Cardiac muscle cell (in vitro differentiated cells and primary cell): ENCODE data around the gene PC. TPM values are rescaled to one million over a fixed set of nuclear protein-coding genes. Genes with fewer than 3 reads are reported as not detected.

Experiments used
- DNase-seq, 2 donors: peaks; one replicate each; pipeline versions ENCODE4 v3.0.0 to v3.0.0-alpha.2; 2010 to 2017; ENCODE audit warnings: low read depth in 1 of 2, low spot score in 1 of 2
- H3K27ac ChIP-seq: fragments of 200-600 bp; sonication (generic); 2 replicates; pipeline ENCODE4 v1.5.1; 2016
- H3K27me3 ChIP-seq: fragments of 200-600 bp; sonication (generic); 2 replicates; pipeline ENCODE4 v1.6.0; 2016; ENCODE audit warnings: control low read depth
- H3K36me3 ChIP-seq: fragments of 200-600 bp; sonication (generic); 2 replicates; pipeline ENCODE4 v1.5.1; 2016; ENCODE audit warnings: control low read depth
- H3K4me1 ChIP-seq: fragments of 200-600 bp; sonication (generic); 2 replicates; pipeline ENCODE4 v1.8.1; 2017; ENCODE audit warnings: low read depth, mild to moderate bottlenecking, mixed run types
- H3K4me3 ChIP-seq: fragments of 200-600 bp; sonication (generic); 2 replicates; pipeline ENCODE4 v1.5.1; 2016; ENCODE audit warnings: mild to moderate bottlenecking
- H3K9me3 ChIP-seq: fragments of 200-600 bp; sonication (generic); 2 replicates; pipeline ENCODE4 v1.5.1; 2017; ENCODE audit warnings: low read depth, mild to moderate bottlenecking, control low read depth
- CTCF ChIP-seq: IDR thresholded peaks from 2 replicates; pipeline ENCODE4 v1.5.1; 2012; ENCODE audit warnings: low read depth, mild to moderate bottlenecking, low read length
- polyA plus RNA-seq: library from polyadenylated mRNA; unstranded; fragments of >200 nt; fragmentation: Nextera tagmentation; extraction: Ambion mirVana; gene quantifications from 2 replicates; pipeline ENCODE4 v1.2.1, GENCODE V29; 2016
- total RNA-seq: library from RNA; depleted of rRNA; stranded (reverse); fragments of >200 nt; gene quantifications from 2 replicates; pipeline ENCODE4 v1.2.3, GENCODE V29; 2016

The PC gene
- total and polyA plus RNA-seq, 2 experiments from 2014 or later = 20.5 to 30.7 TPM

DNA sequence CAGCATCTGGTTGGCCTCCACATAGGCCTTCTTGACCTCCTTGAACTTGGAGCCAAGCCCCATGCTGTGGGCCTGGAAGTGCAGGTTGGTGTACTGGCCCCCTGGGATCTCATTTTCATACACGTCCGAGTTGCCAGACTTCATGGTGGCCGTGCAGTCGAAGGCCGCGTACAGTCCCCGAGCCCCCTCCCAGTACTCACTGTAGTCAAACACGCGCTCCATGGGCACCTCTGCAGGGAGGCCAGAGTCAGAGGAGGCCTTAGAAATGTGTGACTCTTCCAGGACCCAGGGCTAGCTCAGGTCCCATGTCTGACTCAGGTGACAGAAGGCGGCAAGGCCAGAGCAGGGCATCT lies 108.0 kb downstream of the PC start:
- H3K27me3 ChIP-seq = no peaks in the 10 kb centered on the region
- H3K27ac ChIP-seq = no peak overlapping the region
- H3K4me3 ChIP-seq = no peak overlapping the region
- peaks cover under 1% of the 10 kb centered on the region for H3K4me1 ChIP-seq
- no peak for TF ChIP-seq CTCF
- peaks cover 4% of the 10 kb centered on the region for H3K36me3 ChIP-seq
- H3K9me3 ChIP-seq = no peaks in the 10 kb centered on the region
- DNase-seq = no peak

DNA sequence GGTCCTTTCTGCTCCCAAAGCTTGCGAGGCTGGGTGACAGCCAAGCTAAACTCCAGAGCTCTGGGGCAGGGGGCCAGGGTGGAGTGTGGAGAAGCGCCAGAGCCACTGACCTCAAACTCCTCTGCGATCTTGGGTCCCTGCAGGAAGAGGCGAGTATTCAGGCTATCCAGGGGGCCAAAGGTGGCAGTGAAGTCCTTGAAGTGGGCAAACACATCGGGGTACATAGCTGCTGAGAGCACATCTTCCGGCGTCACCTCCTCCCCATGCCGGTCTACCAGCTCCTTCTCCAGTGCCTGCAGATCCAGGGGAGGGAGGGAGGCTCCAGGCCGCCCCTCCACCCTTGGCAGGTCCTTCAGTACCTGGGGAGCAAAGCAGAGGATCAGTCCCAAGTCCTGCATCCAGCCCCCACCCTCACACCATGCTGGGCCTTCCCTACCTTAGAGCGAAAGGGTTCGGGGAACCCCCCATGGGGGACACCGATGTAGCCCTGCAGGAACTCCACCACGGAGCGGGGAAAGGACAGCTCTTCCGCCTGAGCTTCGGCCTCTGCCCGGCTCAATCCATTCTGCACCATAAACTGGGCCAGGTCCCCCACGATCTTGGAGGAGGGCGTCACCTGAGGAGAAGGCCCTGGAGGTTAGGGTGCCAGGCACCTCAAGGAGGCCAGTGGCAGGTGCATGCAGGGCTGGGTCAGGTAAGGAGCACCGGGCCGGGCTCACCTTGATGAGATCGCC lies 108.5 kb downstream of the PC start:
- TF ChIP-seq CTCF = no peak
- Histone ChIP-seq H3K4me3 (no peak overlapping the region), H3K9me3 (no peaks in the 10 kb centered on the region), H3K4me1 (no peaks in the 10 kb centered on the region), H3K27ac (no peak overlapping the region), H3K36me3 (peaks cover 5% of the 10 kb centered on the region), H3K27me3 (no peaks in the 10 kb centered on the region)
- DNase-seq = no peak

DNA sequence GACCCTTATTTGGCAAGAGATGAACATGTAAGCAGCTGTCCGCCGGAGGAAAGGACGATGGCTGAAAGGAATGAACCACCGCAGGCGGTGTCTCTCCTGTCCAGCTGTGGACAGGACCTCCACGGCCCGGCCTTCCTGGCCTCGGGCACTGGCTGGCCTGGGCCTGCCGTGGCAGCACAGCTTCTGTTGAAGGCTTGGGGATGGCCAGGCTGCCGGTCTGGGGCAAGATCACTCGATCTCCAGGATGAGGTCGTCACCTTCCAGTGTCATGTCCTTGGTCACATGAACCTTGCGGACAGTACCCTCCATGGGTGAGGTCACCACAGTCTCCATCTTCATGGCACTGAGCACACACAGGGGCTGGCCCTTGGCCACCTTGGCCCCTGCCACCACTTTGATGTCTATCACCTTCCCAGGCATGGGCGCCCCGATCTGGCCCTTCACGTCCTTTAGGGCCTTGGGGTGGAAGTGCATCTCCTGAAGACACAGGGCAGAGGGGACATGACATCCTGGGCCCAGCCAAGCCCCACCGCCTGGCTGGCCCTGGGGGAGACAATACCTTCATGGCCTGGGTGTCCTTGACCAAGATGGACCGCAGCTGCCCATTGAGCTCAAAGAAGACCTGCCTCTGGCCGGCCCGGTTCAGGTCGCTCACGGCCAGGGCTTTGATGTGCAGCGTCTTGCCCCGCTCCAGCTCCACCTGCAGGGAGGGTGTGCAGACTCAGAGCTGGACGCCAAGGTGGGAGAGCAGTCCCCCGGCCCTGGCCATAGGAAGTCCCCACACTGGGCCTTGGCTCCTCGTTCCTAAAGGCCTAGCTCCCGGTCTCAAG lies 109.3 kb downstream of the PC start:
- Histone ChIP-seq H3K36me3 (peaks cover 5% of the 10 kb centered on the region), H3K27ac (no peak overlapping the region), H3K27me3 (no peaks in the 10 kb centered on the region), H3K4me3 (no peak overlapping the region), H3K9me3 (no peaks in the 10 kb centered on the region), H3K4me1 (peaks cover 3% of the 10 kb centered on the region)
- DNase-seq = no peak
- no peak for TF ChIP-seq CTCF

DNA sequence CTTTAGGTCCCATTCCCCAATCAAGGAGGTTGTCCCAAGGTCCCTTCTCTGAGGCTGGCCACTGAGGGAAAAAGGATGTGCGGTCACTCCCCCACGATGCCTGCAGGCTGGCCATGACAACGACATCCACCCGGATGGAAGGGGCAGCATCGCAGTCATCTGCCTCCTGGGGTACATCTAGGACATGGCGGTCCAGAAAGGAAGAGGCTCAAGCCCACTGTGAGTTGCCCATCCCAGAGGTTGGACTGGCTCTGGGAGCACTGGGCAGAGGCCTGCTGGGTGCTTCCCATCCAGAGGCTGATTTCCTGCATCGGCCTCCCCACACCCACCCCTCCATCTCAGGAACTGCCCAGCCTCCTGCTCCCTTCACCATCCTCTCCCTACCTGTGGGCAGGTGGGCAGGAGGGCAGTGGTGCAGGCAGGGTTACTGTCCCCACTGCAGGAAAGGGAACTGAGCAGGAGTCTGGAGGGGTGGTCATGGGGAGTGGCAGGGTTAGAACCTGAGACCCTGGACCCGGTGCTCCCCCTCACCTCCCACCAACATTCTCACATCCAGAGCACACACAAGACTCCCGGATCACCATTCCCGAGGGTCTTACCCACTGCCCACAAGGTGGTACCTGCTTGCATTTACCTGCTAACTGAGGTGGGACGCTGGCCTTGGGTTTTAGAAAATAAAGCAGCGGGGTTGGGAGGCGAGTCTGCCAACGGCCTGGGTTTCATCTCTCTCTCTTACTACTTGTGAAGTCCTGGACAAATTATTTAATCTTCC lies 110.5 kb downstream of the PC start:
- H3K27me3 ChIP-seq = no peaks in the 10 kb centered on the region
- H3K36me3 ChIP-seq = peaks cover 5% of the 10 kb centered on the region
- H3K9me3 ChIP-seq = no peaks in the 10 kb centered on the region
- DNase-seq = no peak
- peaks cover 3% of the 10 kb centered on the region for H3K4me1 ChIP-seq
- H3K27ac ChIP-seq = no peak overlapping the region
- H3K4me3 ChIP-seq = no peak overlapping the region
- TF ChIP-seq CTCF = no peak

- no peak overlapping the region for H3K27ac ChIP-seq
- H3K36me3 ChIP-seq = peaks cover 5% of the 10 kb centered on the region
- H3K4me3 ChIP-seq = no peak overlapping the region
- H3K27me3 ChIP-seq = no peaks in the 10 kb centered on the region
- no peaks in the 10 kb centered on the region for H3K9me3 ChIP-seq
- TF ChIP-seq CTCF = no peak
- DNase-seq = no peak
- H3K4me1 ChIP-seq = peaks cover 11% of the 10 kb centered on the region
These were observed 111.5 kb downstream of the PC start for GRCh38 chr11:66846671-66847091.
